Ectodermal cell (in vitro differentiated cells): ENCODE measurements around the gene HCRT.
"Not testable (repeated sequence)": the region's sequence is repeated elsewhere in the genome, so short reads cannot be mapped to it uniquely, and the experiment has no call there.

Source experiments
- H3K27ac ChIP-seq: 2 replicates; pipeline ENCODE4 v1.7.0; 2013; ENCODE audit warnings: mild to moderate bottlenecking, low read depth, low read length; ENCODE audit not compliant: insufficient read depth, poor library complexity, severe bottlenecking
- H3K27me3 ChIP-seq: 2 replicates; pipeline ENCODE4 v1.7.0; 2013; ENCODE audit warnings: mild to moderate bottlenecking, low read length; ENCODE audit not compliant: insufficient read depth, control insufficient read depth, poor library complexity, severe bottlenecking
- H3K36me3 ChIP-seq: one replicate; pipeline ENCODE4 v1.7.0; 2013; ENCODE audit warnings: low read length; ENCODE audit not compliant: control insufficient read depth, insufficient read depth
- H3K4me1 ChIP-seq: one replicate; pipeline ENCODE4 v1.7.0; 2013; ENCODE audit warnings: low read length; ENCODE audit not compliant: control insufficient read depth, insufficient read depth
- H3K4me3 ChIP-seq: 2 replicates; pipeline ENCODE4 v1.7.0; 2013; ENCODE audit warnings: low read depth, low read length, control low read depth; ENCODE audit not compliant: insufficient read depth
- H3K9me3 ChIP-seq: 2 replicates; pipeline ENCODE4 v1.7.0; 2013; ENCODE audit warnings: mild to moderate bottlenecking, low read length, moderate library complexity; ENCODE audit not compliant: control insufficient read depth
- WGBS, 2 experiments: methylation state at CpG; one replicate each; pipeline ENCODE4 v1.1.7; 2013; ENCODE audit warnings: missing lambda C conversion rate in 2 of 2; 5-methylcytosine and 5-hydroxymethylcytosine counted together

Gene HCRT

DNA sequence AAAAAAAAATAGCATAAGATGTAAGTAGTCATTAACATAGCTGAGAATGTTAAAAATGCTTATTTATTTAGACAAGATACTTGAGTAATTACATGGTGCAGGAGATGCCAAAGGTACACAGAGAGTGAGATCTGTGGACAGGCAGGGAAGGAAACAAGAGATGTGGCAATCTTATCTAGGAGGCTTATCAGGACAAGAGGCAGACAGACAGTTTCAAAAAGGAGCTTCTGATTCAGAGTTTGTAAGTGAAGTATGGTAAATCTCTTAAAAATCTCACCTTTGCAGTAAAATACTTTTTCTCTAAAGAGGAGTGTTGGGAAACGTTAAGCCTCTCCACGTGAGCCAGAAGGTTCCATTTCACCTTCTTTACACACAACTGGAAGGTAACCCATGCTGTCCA is 28.9 kb upstream of the HCRT start:
- no peaks in the 10 kb centered on the region for H3K27me3 ChIP-seq
- H3K4me3 ChIP-seq = no peak overlapping the region
- no peaks in the 10 kb centered on the region for H3K4me1 ChIP-seq
- WGBS, 2 experiments = 96 to 100% methylated on average over 2 of the region's 2 CpGs
- peaks cover 57% of the 10 kb centered on the region for H3K36me3 ChIP-seq
- H3K9me3 ChIP-seq = no peaks in the 10 kb centered on the region
- no peak overlapping the region for H3K27ac ChIP-seq

DNA sequence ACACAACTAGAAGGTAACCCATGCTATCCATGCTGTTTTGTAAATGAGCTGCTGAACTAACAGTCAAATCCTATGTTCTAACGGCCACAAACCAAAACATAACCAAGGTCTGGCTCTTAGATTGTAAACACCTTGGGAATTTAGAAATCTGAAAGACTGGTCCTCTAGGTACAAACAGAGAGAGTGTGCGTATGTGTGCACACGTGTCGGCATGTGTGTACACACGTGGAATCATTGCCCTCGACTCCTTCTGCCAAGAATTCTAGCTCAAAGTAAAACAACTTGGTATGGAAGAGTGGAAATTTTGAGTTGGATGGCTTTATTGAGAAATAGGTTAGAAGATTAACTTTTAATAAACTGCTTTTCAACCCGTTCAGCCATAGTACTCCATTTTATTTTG is 27.1 kb upstream of the HCRT start:
- 94 to 97% methylated on average over 7 of the region's 7 CpGs for WGBS, 2 experiments
- Histone ChIP-seq H3K36me3 (peaks cover 56% of the 10 kb centered on the region), H3K27ac (no peak overlapping the region)

DNA sequence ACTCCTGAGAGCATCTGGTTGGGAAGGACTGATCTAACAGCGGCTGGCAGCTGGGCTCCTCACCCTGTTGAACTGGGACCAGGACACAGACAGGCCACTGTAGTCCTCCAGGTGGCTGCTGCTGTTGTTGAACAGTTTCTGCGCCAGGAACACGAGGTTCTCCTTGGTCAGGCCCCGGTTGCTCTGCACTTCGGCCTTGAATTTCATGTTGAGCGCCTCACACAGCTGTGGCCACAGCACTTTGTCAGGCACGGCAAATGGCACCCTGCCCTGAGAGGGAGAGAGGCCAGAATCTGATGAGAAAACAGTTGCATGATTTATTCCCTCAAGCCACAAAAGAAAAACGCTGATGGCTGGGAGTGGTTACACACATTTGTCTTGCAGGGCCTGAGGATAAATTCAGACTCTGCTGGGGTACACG is 26.7 kb upstream of the HCRT start:
- H3K36me3 ChIP-seq = peaks cover 59% of the 10 kb centered on the region
- H3K9me3 ChIP-seq, H3K27me3 ChIP-seq, H3K4me1 ChIP-seq, H3K4me3 ChIP-seq, H3K27ac ChIP-seq: not testable (repeated sequence)
- 94 to 95% methylated on average over 6 to 9 of the region's 9 CpGs for WGBS, 2 experiments

More for the DNA sequence above, 27.1 kb upstream of the HCRT start:
- no peak overlapping the region for H3K4me3 ChIP-seq
- no peaks in the 10 kb centered on the region for H3K4me1 ChIP-seq
- no peaks in the 10 kb centered on the region for H3K27me3 ChIP-seq
- H3K9me3 ChIP-seq = no peaks in the 10 kb centered on the region

DNA sequence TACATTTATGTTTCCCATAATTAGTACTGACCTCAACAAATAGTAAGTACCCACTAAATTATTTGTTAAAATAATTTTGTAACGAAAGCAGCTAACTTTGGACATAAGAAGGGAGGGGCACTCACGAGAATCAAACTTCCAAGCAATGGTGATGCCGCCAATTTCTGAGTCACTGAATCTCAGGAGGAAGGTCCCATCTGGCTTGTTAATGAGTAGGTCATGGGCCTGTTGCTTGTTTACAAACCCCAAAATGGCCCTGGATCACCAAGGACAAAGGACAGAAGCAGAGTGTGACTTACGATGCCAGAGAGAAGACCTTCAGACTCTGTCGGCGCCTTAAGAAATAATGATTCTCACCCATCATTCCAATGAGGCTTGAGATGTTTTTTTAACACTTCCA is 24.8 kb upstream of the HCRT start:
- WGBS, 2 experiments = 96 to 98% methylated on average over 6 of the region's 6 CpGs
- no peak overlapping the region for H3K27ac ChIP-seq

DNA sequence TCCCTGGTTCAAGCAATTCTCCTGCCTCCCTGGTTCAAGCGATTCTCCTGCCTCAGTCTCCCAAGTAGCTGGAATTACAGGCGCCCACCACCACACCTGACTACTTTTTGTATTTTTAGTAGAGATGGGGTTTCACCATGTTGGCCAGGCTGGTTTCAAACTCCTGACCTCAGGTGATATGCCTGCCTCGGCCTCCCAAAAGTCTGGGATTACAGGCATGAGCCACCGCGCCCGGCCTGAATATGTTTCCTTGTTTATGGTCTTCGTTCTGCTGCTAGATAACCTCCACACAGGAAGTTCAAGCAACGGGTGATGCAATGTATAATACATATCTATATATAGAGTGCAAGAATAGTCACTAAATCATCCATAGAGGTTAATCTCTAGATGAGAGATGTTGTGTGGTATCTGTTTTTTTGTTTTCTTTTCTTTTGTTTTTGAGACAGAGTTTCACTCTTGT is 20.9 kb upstream of the HCRT start:
- H3K27ac ChIP-seq, H3K9me3 ChIP-seq, H3K27me3 ChIP-seq, H3K4me3 ChIP-seq, H3K4me1 ChIP-seq: not testable (repeated sequence)
- peaks cover 60% of the 10 kb centered on the region for H3K36me3 ChIP-seq
- WGBS, 2 experiments = 90 to 97% methylated on average over 6 to 8 of the region's 8 CpGs

More for the DNA sequence above, 24.8 kb upstream of the HCRT start:
- no peaks in the 10 kb centered on the region for H3K4me1 ChIP-seq
- H3K36me3 ChIP-seq = peaks cover 71% of the 10 kb centered on the region
- no peaks in the 10 kb centered on the region for H3K9me3 ChIP-seq
- no peak overlapping the region for H3K4me3 ChIP-seq
- H3K27me3 ChIP-seq = no peaks in the 10 kb centered on the region

DNA sequence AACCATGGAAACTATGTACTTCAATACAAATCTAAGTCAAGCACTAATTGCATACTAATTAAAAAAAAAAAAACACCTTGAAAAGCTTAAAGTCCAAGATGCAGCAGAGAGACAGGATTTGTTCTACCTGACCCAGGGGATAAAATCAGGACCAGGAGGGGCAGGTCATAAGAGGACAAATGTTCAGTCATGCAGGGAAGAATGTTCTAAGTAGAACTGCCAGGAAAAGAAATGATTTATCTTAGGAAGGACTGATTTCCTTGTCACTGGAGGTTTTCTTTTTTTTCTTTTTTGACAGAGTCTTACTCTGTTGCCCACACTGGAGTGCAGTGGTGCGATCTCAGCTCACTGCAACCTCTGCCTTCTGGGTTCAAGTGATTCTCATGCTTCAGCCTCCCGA is 18.1 kb upstream of the HCRT start:
- Histone ChIP-seq H3K4me1 (no peaks in the 10 kb centered on the region), H3K4me3 (no peak overlapping the region), H3K27me3 (no peaks in the 10 kb centered on the region), H3K9me3 (no peaks in the 10 kb centered on the region), H3K36me3 (peaks cover 39% of the 10 kb centered on the region), H3K27ac (no peak overlapping the region)
- 90 to 97% methylated on average over 2 of the region's 2 CpGs for WGBS, 2 experiments

DNA sequence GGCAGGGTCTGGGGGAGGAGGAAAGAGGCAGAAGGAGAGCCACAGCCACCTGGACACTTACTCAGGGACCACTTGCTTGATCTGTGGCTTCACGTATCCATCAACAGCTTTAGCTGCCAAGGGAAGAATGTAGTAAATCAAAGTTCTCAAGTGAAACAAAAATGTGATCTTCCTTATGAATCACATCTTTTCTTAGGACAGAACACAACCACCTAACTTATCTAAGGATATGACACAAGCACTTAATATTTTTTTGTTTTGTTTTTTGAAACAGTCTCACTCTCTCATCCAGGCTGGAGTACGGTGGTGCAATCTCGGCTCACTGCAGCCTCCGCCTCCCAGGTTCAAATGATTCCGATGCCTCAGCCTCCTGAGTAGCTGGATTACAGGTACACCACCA is 17.4 kb upstream of the HCRT start:
- Histone ChIP-seq H3K9me3 (no peaks in the 10 kb centered on the region), H3K27me3 (no peaks in the 10 kb centered on the region), H3K27ac (no peak overlapping the region), H3K4me3 (no peak overlapping the region), H3K4me1 (no peaks in the 10 kb centered on the region), H3K36me3 (peaks cover 39% of the 10 kb centered on the region)
- WGBS, 2 experiments = 97 to 99% methylated on average over 5 of the region's 5 CpGs

DNA sequence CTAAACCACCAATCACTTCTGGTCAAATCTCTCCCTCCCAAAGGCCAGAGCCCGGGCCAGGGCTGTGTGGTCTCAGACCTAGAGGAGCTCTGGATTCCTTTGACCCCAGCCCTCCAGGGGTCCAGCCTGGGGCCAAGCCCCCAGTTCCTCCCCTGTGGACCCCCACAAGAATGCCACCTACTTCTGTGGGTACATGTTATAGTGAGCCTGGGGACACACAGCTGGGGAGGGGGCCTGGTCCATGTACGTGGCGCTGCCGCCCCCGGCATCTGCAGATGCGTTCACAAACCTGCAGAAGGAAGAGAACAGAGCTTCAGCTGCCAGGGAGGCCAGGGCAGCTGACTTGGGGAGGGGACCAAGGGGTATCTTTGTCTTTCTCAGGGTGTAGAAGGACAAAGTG is 16.9 kb upstream of the HCRT start:
- H3K9me3 ChIP-seq = no peaks in the 10 kb centered on the region
- no peaks in the 10 kb centered on the region for H3K4me1 ChIP-seq
- H3K27me3 ChIP-seq = no peaks in the 10 kb centered on the region
- 96 to 98% methylated on average over 6 of the region's 6 CpGs for WGBS, 2 experiments
- peaks cover 36% of the 10 kb centered on the region for H3K36me3 ChIP-seq
- H3K4me3 ChIP-seq = no peak overlapping the region
- H3K27ac ChIP-seq = no peak overlapping the region

DNA sequence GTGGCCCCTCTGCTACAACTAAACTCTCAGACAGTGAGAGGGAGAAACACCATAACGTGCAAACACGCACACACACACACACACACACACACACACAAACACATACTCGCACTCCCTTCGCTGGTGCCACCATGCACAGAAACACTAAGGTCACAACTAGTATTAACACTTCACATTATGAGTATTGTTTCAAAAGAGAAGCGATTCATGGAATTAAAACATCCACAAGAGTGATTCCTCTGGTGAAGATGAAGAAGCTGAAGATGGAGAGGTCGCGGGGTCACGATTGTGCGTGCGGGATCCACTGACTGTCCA is 16.2 kb upstream of the HCRT start:
- H3K27ac ChIP-seq = no peak overlapping the region
- H3K27me3 ChIP-seq = no peaks in the 10 kb centered on the region
- no peaks in the 10 kb centered on the region for H3K4me1 ChIP-seq
- no peak overlapping the region for H3K4me3 ChIP-seq
- peaks cover 30% of the 10 kb centered on the region for H3K36me3 ChIP-seq
- H3K9me3 ChIP-seq = no peaks in the 10 kb centered on the region
- WGBS, 2 experiments = 96% methylated on average over 10 of the region's 10 CpGs

DNA sequence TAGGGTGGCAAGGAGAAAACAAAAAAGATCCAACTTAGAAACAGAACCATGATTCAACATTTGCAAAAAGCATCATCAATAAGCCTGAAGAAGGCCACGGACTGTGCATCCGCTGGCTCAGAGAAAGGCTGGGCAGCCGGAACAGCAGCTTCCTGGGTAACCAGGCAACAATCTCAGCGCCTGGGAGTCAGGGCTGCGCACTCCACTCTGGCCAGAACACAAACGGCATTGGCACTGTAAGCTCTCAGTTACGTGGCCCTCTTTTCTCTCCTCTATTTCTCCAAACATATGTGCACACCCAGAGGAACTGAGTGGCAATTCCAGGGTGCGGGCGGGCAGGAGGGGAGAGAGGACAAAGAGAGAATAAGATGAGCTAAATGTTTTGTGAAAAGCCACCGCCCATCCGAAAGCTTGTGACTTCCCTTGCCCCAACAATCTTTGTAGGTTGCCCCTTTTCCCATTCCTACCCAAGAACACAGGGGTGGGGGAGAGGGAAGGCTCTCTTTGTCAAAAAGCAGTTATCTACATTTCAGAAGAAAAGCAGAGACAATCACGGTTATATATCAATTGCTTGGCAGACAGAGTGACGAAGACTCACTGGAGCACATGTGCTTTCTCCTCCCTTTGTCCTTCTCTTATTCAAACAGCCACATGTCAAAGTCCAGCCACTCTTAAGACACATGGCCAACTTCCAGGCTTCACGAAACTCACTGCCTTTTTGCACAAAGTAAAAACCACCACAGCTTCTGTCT is 15.6 kb upstream of the HCRT start:
- peaks cover 27% of the 10 kb centered on the region for H3K36me3 ChIP-seq
- no peak overlapping the region for H3K27ac ChIP-seq
- 94 to 96% methylated on average over 14 of the region's 14 CpGs for WGBS, 2 experiments
- no peaks in the 10 kb centered on the region for H3K27me3 ChIP-seq
- no peaks in the 10 kb centered on the region for H3K9me3 ChIP-seq
- H3K4me1 ChIP-seq = no peaks in the 10 kb centered on the region
- H3K4me3 ChIP-seq = no peak overlapping the region
